Glomerular endothelial cell (primary cell): ENCODE measurements around the gene FNDC8. TPM values are rescaled to one million over a fixed set of nuclear protein-coding genes. Genes with fewer than 3 reads are reported as not detected.
"Not testable (repeated sequence)": the region's sequence is repeated elsewhere in the genome, so short reads cannot be mapped to it uniquely, and the experiment has no call there.

Experiments used
- DNase-seq: peaks from one replicate; pipeline ENCODE4 v3.0.0-alpha.2; 2011; ENCODE audit warnings: low read depth, low spot score; ENCODE audit errors: extremely low read depth
- total RNA-seq: library from RNA; depleted of rRNA; stranded (reverse); fragments of >200 nt; gene quantifications from 2 replicates; pipeline ENCODE4 v1.2.3, GENCODE V29; 2015

Gene FNDC8
- total RNA-seq, 1 donor from 2014 or later: not detected

DNA sequence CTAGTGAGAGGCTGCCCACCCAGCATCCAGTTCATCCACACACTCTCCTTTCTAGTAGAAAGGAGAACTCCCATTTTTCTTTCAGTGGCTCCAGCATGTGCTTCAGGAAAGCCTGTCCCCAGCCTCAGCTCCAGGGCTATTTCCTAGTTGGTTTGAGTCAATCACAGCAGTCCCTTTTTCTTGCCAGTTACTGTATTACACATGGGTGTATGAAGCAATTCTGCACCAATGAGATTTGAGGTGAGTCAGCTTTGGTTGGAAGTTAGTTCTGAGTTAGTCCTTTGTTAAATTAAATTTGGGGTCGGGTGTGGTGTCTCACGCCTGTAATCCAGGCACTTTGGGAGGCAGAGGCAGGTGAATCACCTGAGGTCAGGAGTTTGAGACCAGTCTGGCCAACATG, 26.5 kb upstream of the FNDC8 start:
- no peak for DNase-seq

DNA sequence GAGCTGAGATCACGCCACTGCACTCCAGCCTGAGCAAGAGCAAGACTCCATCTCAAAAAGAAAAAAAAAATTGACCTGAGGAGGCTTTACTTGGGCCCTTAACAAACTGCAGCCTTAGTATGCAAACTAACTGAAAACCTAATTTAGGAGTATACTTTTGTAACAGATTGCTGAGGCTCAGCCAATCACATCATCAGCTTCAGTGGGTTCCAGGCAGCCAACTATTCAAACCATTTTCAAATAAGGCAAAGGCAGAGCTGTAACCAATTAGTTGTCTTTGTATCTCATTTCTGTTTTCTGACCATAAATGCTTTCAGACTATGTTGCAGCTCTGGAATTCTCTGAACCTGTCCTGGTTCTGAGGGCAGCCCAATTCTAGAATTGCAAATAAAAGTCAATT, 25.7 kb upstream of the FNDC8 start:
- no peak for DNase-seq

DNA sequence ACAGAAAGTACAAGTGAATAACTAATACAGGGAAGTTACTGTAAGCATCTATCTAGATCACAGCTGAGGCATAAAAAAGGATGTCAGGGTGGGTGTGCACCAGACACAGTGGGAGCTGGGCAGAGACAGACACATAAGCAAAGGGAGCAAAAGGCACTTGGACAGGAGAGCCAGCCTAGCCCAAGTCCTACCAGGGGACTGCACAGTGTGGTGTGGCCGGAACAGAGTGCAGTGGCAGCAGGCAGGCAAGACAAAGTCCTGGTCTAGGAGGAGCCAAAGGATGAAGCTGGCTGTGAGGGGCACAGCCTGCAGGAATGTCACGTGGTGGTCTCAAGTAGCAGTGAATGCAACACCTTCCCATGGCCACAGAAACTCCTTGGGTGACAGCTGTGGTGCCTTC, 23.6 kb upstream of the FNDC8 start:
- no peak for DNase-seq

DNA sequence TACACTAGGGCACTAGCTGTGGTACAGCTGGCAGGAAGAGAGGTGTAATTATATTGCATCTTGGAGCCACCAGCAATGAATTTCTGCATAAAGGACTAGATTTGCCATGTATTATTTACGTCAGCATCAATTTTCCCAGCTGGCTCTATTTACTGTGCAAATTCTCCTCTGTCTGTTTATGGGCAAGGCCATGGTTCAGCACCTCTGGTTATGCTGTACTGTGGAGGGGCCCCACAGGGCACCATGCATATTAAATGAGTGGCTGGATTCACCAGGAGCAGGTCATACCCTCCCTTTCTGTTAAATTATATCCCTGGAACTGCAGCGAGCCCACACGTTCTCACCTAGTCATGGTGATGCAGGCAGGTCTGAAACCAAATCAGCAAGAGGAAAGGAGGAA, 21.5 kb upstream of the FNDC8 start:
- no peak for DNase-seq

DNA sequence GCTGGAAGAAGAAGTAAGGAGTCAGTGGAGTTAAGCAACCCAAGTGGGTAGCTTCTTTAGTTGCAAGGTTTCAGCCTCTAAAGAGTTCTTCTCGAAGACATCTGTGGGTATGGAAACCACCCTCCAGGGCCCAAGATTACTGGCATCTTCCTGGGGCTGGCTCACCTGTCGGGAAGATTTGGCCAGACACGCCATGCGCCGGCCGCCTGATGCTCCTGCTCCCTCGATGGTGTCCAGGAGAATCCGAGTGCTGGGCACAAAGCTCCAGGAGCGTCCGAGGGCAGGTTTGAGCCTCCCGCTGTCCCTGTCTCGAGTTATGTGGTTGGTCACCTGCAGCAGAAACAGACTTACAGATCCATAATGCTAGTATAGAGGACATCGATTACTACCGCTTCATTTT, 20.4 kb upstream of the FNDC8 start:
- DNase-seq: no peak

DNA sequence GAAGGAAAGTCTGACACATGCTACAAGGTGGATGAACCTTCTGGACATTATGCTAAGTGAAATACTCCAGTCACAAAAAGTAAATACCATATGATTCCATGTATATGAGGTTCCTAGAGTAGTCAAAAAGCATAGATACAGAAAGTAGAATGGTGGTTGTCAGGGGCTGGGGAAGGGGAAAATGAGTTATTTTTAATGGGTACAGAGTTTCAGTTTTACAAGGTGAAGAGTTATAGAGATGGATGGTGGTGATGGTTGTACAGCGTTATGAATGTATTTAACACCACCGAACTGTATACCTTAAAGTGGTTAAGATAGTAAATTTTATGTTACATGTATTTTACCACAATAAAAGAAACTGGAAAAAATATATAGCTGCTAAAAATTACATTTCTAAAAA, 19.7 kb upstream of the FNDC8 start:
- no peak for DNase-seq

DNA sequence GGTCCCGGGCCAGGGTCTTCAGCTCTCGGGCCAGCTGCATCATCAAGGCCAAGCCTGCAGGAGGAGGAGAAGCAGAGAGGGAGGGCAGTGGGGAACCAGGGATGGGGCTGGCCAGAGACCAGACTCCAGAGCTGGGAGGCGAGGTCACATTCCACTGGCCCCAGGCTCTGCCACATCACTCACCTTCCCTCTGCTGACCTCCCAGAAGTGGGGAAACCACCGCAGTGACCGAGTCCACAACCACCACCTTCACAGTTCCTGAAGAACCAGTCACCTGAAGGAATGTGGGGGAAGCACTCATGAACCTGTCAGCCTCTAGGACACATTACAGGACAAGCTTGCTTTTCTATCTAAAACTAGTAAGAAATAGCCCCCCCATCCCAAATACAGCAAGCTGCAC, 18.1 kb upstream of the FNDC8 start:
- DNase-seq: no peak

DNA sequence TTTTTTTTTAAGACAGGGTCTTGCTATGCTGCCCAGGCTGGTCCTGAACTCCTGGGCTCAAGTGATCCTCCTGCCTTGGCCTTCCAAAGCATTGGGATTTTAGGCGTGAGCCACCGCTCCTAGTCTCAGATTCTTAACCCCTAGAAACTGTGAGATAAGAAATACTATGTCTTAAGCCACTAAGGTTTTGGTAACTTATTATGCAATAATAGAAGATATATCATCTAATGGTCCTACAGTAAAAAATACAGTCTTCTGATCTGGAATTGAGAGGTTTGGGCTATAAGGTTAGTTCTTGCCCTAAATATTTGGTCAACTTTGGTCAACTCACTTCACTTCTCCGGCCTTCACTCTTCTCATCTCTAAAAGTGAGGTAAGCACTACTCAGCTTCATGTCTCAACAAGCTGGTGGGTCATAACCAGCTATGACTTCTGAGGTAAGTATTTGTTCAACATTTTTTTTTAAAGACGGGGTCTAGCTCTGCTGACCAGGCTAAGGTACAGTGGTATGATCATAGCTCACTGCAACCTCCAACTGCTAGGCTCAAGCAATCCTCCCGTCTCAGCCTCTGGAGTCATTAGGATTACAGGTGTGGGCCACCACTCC, 16.5 kb upstream of the FNDC8 start:
- DNase-seq: no peak

DNA sequence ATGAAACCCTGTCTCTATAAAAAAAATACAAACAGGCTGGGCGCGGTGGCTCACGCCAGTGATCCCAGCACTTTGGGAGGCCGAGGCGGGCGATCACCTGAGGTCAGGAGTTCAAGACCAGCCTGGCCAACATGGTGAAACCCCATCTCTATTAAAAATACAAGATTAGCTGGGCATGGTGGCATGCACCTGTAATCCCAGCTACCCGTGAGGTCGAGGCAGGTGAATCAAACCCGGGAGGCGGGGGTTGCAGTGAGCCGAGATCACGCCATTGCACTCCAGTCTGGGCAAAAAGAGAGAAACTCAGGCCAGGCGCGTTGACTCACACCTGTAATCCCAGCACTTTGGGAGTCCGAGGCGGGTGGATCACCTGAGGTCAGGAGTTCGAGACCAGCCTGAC, 10.6 kb upstream of the FNDC8 start:
- DNase-seq: not testable (repeated sequence)

DNA sequence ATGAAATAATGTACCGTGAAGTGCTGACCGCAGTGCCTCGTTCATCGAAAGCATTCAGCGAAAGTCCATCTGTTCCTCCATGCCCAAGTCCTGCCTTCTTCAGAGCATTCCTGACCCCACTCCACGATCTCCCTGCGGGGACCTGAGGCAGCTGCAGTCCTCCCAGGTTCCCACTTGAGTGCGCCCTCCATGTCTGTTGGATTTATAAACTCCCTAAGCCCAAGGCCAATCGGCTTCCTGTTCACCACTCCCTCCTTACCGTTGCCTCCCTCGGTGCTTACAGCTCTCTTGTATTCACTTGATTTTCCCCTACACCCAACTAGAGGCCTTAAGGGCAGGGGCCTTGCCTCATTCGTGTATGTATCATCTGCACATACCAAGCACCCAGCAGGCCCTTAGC, 4.6 kb upstream of the FNDC8 start:
- DNase-seq: no peak

DNA sequence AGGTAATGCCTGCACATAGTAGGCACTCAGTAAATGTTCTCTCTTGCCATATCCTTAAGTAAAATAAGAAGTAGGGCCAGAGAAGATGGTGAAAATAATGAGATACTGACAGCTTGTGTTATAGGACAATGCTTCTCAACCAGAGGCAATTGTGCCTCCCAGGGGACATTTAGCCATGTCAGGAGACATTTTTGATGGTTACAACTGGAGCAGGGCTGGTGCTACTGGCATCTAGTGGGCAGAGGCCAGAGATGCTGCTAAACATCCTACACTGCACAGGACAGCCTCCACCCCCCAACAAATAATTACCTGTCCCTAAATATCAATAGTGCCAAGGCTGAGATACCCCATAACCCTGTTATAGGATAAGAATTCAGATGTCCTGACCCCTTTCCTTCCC, 3.4 kb upstream of the FNDC8 start:
- no peak for DNase-seq

DNA sequence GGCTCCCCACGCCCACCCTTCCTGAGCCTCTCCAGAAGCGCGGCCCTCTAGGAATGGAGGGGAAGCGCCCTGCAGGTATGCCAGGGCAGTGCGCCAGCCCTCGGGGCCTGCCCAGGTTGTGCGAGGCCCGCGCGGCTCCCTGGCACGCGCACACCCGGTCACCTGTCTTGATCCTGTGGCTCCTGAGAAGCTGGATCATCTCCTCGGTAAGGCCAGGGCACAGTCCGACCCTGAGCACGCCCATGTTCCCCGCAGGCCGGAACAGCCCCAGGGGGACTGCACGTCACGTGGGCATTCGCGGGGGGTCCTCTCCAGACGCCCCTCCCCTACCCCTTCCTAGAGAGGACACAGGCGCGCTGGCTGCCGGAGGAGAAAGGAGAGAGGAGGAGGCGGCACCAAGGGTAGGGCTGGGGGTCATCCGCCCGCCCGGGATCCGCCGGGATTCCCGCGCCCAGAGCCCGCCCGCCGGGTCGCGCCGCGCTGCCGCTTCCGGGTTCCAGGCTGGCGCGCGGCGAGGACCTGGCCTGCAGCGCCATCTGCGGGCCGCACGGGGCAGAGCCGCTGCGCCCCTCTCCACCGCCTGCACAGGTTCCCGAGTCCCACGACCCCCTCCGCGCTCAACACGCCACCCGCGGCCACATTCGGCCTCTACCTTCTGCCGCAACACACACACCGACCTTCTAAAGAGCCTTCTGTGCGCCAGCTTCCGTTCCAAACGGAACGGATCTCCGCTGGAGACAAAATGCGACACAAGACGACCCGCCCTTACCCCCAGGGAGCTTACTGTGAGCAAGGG, 1.8 kb upstream of the FNDC8 start, which contains the start of gene RAD51D:
Gene RAD51D, minus strand, starts transcription at position 491 of the 796 bp plus-strand sequence. Its CDS starts 247 bp downstream, at position 244.
- no peak for DNase-seq

DNA sequence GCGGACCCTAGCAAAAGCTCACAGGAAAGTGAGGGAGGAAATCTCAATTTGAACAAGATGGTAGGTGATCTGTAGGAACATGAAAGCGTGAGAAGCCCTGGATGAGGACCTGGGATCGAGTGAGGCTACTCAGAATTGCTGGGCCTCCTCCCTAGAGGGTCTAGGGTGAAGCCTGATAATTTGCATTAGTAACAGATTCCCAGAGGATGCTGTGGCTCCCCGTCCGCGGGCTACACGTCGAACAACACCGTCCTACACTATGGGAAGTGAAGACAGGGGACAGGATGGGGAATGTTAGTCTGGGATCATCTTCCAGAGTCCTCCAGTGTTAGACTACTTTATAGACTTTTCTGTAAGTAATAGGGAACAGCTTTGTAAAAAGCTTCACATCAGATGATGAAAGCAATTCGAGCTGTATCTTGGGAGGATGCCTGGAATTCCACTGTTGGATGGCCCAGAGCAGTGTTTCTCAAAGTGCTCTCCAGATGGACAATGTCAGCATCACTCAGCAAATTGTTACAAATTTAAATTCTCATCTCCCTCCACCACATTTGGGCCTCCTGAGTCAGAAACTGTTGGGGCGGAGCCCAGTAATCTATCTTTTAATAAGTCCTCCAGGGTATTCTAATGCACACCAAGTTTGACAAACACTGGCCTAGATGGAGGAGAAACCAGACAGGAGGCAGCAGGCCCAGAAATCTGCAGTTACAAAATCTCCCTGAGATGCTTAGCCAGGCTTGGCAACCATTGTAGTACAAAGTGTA, 6.5 kb downstream of the FNDC8 start:
- no peak for DNase-seq

DNA sequence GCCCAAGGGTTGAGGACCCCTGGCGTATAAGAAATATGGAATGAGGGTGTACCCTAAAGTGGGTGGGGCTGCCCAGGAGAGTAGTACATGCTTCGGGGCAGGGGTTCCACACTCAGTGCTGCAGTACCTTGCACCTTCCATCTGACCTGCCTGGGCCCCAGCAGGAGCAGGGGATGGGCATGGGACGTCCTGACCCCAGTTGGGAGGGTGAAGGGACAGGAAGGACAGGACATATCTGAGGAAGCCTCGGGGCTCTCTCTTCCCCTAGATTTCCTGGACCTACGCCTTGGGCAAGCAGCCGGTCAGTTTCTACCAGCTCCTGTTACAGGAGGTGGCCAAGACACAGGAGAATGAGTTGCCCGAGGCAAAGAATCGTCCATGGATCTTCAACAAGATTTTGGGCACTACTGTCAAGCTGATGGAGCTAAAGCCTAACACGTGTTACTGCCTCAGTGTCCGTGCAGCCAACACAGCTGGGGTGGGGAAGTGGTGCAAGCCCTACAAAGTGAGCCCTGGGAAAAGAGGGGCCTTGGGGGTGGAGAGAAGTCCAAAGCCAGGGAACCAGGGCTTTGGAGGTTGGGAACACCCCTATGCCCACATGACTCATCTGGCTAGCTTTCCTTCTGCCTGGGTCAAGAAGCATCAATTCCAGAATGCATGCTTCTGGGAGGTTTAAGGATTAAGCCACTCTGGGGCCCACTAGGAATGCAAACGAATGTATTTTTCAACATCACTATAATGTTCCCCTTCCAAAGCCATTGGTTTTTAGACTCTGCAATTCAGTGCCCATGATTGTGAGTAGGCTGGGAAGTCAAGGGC, 7.9 kb downstream of the FNDC8 start:
- no peak for DNase-seq

DNA sequence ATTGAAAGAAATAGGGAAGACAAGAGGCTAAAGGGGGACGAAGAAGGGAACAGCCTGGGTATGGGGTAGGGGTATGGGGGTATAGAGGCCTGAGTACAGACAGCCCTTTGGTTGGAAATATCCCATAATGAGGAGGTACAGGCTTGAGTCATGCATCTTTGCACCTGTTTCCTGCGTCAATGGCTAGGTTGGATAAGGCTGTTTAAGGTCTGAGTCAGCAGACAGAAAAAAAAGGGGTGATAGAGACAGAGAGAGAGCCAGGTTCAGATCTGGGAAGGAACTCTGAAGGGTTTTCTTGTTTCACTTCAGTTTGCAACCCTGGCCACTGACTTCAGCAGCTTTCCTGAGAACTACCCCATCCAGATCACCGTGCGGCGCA, 8.5 kb downstream of the FNDC8 start:
- no peak for DNase-seq

DNA sequence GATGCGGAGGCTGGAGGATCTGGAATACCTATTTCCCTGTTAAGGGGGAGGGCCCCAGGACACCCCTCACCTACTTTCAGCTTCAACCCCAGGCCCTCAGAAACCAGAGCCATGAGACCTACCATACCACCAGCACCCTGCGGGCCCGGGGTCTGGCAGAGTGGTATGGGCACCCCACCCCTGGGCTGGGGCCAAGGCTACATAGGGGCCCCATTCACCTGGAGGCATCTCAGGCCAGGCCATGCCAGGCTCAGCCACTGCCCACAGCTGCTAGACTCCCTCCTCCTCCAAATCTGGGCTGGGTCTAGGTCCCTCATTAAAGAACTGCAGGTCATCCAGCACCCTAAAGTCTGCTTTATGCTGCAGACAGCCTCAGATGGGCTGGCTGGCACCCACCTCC, 9.0 kb downstream of the FNDC8 start:
- DNase-seq: no peak

DNA sequence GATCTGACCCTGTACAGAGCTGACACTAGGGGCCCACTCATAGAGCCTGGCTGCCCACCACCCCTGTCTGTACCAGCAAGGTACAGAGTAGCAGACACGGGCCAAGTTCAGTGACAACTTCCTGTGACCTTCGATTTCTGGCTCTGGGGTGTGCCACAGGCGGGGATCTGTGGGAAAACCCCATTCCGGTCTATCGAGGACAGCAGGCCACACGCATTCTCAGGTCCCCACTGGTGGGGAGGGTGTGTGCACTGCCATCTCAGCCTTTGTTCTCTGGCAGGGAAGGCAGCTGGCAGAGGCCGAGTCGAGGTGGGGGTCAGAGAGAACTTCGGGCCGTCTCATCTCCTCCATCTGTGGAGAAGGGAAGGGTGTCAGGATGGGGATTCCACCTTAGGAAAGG, 10.7 kb downstream of the FNDC8 start:
- no peak for DNase-seq

DNA sequence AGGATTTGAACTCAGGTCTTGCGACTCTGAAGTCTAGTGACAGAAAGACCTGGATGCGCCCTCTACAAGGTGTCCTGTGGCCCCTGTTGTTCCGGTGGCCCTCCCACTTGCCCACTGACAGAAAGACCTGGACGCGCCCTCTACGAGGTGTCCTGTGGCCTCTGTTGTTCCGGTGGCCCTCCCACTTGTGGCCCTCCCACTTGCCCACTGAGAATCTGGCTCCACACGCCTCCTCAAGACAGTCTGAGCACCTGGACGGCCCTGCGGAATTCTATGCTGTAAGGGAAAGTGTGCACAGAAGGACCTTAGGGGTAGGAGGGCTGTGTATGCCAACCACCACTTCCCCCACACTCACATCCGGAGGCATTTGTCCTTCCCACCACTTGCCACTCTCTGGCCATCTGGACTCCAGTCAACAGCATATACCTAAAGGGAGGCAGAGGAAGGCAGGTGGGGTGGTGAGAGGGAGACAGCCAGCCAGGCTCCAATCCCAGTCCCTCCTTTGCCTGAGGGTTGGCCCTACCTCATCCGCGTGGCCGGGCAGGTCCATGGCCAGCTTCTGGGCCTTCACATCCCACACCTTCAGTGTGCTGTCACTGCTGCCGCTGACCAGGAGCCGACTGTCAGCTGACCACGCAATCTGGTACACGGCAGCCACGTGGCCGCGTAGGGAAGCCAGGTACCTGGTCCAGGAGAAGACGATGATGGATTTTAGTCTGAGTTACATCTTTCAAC, 11.6 kb downstream of the FNDC8 start:
- no peak for DNase-seq

DNA sequence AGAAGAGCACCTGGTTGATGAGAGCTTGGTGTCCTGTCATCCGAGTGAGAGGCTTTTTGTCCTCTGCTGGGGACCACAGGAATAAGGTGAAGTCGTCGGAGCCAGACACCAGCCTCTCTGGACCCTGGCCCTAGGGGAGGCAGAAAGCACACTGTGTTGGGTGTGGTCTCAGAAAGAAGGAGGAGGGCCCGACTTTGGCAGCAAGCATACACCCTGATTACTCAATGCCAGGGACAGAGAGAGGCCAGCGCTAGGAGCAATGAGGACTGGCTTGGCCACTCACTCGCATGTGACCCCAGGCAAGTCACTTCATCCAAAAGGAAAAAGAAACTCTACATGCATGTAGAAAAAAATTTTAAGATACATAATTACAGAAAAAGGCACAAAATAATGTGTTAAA, 13.9 kb downstream of the FNDC8 start:
- no peak for DNase-seq

DNA sequence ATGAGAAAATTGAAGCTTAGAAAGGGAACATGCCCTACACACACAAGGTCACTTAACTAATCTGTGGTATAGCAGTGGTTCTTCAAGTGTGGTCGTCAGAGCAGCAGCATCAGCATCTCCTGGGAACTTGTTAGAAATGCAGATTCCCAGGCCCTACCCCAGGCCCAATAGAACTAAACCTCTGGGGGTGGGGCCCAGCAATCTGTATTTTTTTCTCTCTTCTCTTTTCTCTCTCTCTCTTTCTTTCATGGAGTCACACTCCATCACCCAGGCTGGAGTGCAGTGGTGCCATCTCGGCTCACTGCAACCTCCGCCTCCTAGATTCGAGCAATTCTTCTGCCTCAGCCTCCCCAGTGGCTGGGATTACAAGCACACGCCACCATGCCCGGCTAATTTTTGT, 16.8 kb downstream of the FNDC8 start:
- DNase-seq: no peak
